ENCODE results near the gene TARBP1.

DNA sequence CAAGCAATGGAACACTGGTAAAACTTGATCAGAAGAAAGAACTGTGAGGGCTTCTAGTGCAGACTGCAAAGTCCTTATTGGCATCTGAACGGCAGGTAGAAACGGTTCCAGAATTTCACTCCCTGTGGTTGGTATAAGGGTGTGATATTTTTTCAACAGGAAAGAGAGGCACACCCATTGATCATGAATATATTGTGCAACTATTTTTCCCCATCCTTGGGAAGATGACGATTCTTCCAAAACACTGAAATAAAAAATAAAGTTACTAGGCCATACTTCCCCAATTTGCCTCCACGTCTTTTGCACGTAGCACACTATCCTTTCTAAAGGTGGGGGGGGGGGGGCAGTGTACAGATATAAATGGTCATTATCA lies 49.6 kb downstream of the TARBP1 start:
- no peak for TF ChIP-seq POLR2A (IDR thresholded peaks at IDR 0.05)
- TF ChIP-seq, protein P1, sequence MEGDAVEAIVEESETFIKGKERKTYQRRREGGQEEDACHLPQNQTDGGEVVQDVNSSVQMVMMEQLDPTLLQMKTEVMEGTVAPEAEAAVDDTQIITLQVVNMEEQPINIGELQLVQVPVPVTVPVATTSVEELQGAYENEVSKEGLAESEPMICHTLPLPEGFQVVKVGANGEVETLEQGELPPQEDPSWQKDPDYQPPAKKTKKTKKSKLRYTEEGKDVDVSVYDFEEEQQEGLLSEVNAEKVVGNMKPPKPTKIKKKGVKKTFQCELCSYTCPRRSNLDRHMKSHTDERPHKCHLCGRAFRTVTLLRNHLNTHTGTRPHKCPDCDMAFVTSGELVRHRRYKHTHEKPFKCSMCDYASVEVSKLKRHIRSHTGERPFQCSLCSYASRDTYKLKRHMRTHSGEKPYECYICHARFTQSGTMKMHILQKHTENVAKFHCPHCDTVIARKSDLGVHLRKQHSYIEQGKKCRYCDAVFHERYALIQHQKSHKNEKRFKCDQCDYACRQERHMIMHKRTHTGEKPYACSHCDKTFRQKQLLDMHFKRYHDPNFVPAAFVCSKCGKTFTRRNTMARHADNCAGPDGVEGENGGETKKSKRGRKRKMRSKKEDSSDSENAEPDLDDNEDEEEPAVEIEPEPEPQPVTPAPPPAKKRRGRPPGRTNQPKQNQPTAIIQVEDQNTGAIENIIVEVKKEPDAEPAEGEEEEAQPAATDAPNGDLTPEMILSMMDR (IDR thresholded peaks at IDR 0.05), result no peak

Data from testis (tissue), 2 donors.